H1 (cell line): ENCODE results near the gene NOSIP. TPM values are rescaled to one million over a fixed set of nuclear protein-coding genes. Genes with fewer than 3 reads are reported as not detected.

ENCODE experiments used
- CTCF ChIA-PET: fragments of 300-600 bp; sonication (Branson Sonifier 250); formaldehyde crosslinking; loops from one replicate; lab custom pipeline; 2021; ENCODE audit not compliant: partially characterized antibody; lab: Charles Lee
- POLR2A ChIA-PET: fragments of 300-600 bp; sonication (Branson Sonifier 250); formaldehyde crosslinking; loops from one replicate; lab custom pipeline; 2021; ENCODE audit warnings: inconsistent platforms; ENCODE audit not compliant: partially characterized antibody; lab: Charles Lee
- DNase-seq, 2 experiments: peaks; one replicate each; pipeline versions ENCODE4 v3.0.0 to v3.0.0-alpha.2; 2010 to 2022; ENCODE audit warnings: low spot score in 2 of 2, low read depth in 1 of 2, mixed read lengths in 1 of 2
- FAIRE-seq: peaks from 2 replicates; lab custom pipeline; 2011; peaks lifted over from hg19 to GRCh38; lab: Jason Lieb, UNC
- H2AFZ ChIP-seq: 2 replicates; pipeline ENCODE4 v1.8.1; 2012; ENCODE audit warnings: low read length, inconsistent platforms
- H2AK5ac ChIP-seq: 2 replicates; pipeline ENCODE4 v1.6.1; 2013; ENCODE audit warnings: low read depth, low read length
- H2BK120ac ChIP-seq: replicated peaks from 2 replicates; pipeline ENCODE3; 2013; ENCODE audit warnings: low read depth, low read length, inconsistent platforms
- H2BK12ac ChIP-seq: 2 replicates; pipeline ENCODE4 v1.6.1; 2013; ENCODE audit warnings: low read depth, low read length
- H2BK15ac ChIP-seq: 2 replicates; pipeline ENCODE4 v1.6.1; 2013; ENCODE audit warnings: low read length
- H2BK20ac ChIP-seq: 2 replicates; pipeline ENCODE4 v1.6.1; 2013; ENCODE audit warnings: low read length
- H2BK5ac ChIP-seq: 2 replicates; pipeline ENCODE4 v1.6.1; 2013; ENCODE audit warnings: low read depth, low read length
- H3K14ac ChIP-seq: 2 replicates; pipeline ENCODE4 v1.6.1; 2013; ENCODE audit warnings: inconsistent platforms; ENCODE audit not compliant: insufficient read length
- H3K18ac ChIP-seq: 2 replicates; pipeline ENCODE4 v1.6.1; 2013; ENCODE audit warnings: low read length; ENCODE audit errors: extremely low read depth
- H3K23ac ChIP-seq: 2 replicates; pipeline ENCODE4 v1.6.1; 2013; ENCODE audit warnings: inconsistent platforms; ENCODE audit not compliant: insufficient read length
- H3K23me2 ChIP-seq: 2 replicates; pipeline ENCODE4 v1.6.1; 2013; ENCODE audit warnings: low read depth, low read length
- H3K27ac ChIP-seq: 2 replicates; pipeline ENCODE4 v1.6.1; 2011; ENCODE audit warnings: low read depth, low read length, inconsistent platforms
- H3K27me3 ChIP-seq, 4 experiments: replicated peaks in 1 of 4; 1 replicate in 1 of 4; 2 replicates in 3 of 4; pipeline versions ENCODE4 v1.6.1 to v1.8.1; 2011 to 2013; ENCODE audit warnings: low read length in 3 of 4, mild to moderate bottlenecking in 3 of 4, inconsistent platforms in 2 of 4, mixed read lengths in 2 of 4, moderate library complexity in 1 of 4; ENCODE audit not compliant: control insufficient read depth in 3 of 4, insufficient read depth in 3 of 4; ENCODE audit errors: extremely low read depth in 1 of 4
- H3K36me3 ChIP-seq, 4 experiments: 2 replicates each; pipeline versions ENCODE4 v1.6.1 to v1.8.1; 2011 to 2013; ENCODE audit warnings: mild to moderate bottlenecking in 4 of 4, low read length in 3 of 4, moderate library complexity in 2 of 4, control low read depth in 1 of 4, inconsistent platforms in 1 of 4; ENCODE audit not compliant: insufficient read depth in 4 of 4, control insufficient read depth in 2 of 4
- H3K4ac ChIP-seq: replicated peaks from 2 replicates; pipeline ENCODE3; 2013; ENCODE audit warnings: low read length, low read depth, mixed read lengths, inconsistent platforms; ENCODE audit not compliant: insufficient read length
- H3K4me1 ChIP-seq, 4 experiments: replicated peaks in 1 of 4; 1 replicate in 1 of 4; 2 replicates in 3 of 4; pipeline versions ENCODE4 v1.6.1 to v1.8.1; 2011 to 2013; ENCODE audit warnings: low read length in 3 of 4, inconsistent platforms in 2 of 4, mixed read lengths in 1 of 4; ENCODE audit not compliant: insufficient read depth in 4 of 4, control insufficient read depth in 3 of 4
- H3K4me2 ChIP-seq, 2 experiments: 2 replicates each; pipeline versions ENCODE4 v1.6.1 to v1.8.1; 2011 to 2013; ENCODE audit warnings: low read depth in 2 of 2, low read length in 2 of 2, control low read depth in 1 of 2, inconsistent platforms in 1 of 2, mild to moderate bottlenecking in 1 of 2; ENCODE audit not compliant: insufficient read depth in 1 of 2
- H3K4me3 ChIP-seq, 4 experiments: fragments of 200-600, 300-600 bp in 1 of 4; sonication (generic), shearing (Covaris generic), sonication (Bioruptor Twin) in 1 of 4; 2 replicates each; pipeline versions ENCODE4 v1.5.1 to v1.8.1; 2011 to 2016; ENCODE audit warnings: low read length in 4 of 4, low read depth in 3 of 4, control low read depth in 2 of 4, inconsistent platforms in 2 of 4, mild to moderate bottlenecking in 2 of 4, mixed read lengths in 1 of 4, moderate library complexity in 1 of 4; ENCODE audit not compliant: insufficient read depth in 2 of 4; ENCODE audit errors: extremely low read depth in 1 of 4
- H3K56ac ChIP-seq: replicated peaks from 2 replicates; pipeline ENCODE3; 2013; ENCODE audit warnings: low read depth, mild to moderate bottlenecking, mixed read lengths, low read length, inconsistent platforms; ENCODE audit not compliant: insufficient read length
- H3K79me1 ChIP-seq: 2 replicates; pipeline ENCODE4 v1.6.1; 2013; ENCODE audit warnings: low read depth, low read length, control low read depth
- H3K79me2 ChIP-seq, 2 experiments: 2 replicates each; pipeline versions ENCODE4 v1.6.1 to v1.8.1; 2012 to 2013; ENCODE audit warnings: low read length in 2 of 2, mild to moderate bottlenecking in 2 of 2, inconsistent platforms in 1 of 2; ENCODE audit not compliant: insufficient read depth in 2 of 2, control insufficient read depth in 1 of 2
- H3K9ac ChIP-seq, 4 experiments: replicated peaks in 1 of 4; 1 replicate in 1 of 4; 2 replicates in 3 of 4; pipeline versions ENCODE4 v1.6.1 to v1.8.1; 2011 to 2013; ENCODE audit warnings: low read depth in 3 of 4, low read length in 3 of 4, control low read depth in 2 of 4, mild to moderate bottlenecking in 2 of 4, moderate library complexity in 2 of 4, inconsistent platforms in 1 of 4; ENCODE audit errors: extremely low read depth in 1 of 4
- H3K9me3 ChIP-seq, 2 experiments: 2 replicates each; pipeline versions ENCODE4 v1.6.1 to v1.8.1; 2012 to 2013; ENCODE audit warnings: mild to moderate bottlenecking in 2 of 2, moderate library complexity in 2 of 2, control low read depth in 1 of 2, inconsistent platforms in 1 of 2, low read depth in 1 of 2, low read length in 1 of 2, mixed read lengths in 1 of 2; ENCODE audit not compliant: insufficient read depth in 2 of 2
- H4K20me1 ChIP-seq, 2 experiments: replicated peaks in 1 of 2; 2 replicates each; pipeline versions ENCODE3 to v1.8.1; 2011 to 2013; ENCODE audit warnings: inconsistent platforms in 2 of 2, low read length in 2 of 2, mild to moderate bottlenecking in 1 of 2; ENCODE audit not compliant: insufficient read depth in 2 of 2, control insufficient read depth in 1 of 2
- H4K5ac ChIP-seq: 2 replicates; pipeline ENCODE4 v1.6.1; 2013; ENCODE audit warnings: low read length, low read depth, mixed read lengths, inconsistent platforms; ENCODE audit not compliant: insufficient read length
- H4K8ac ChIP-seq: 2 replicates; pipeline ENCODE4 v1.8.0; 2013; ENCODE audit warnings: mild to moderate bottlenecking, moderate library complexity, low read length, inconsistent platforms; ENCODE audit not compliant: insufficient read depth; ENCODE audit errors: extremely low read depth
- H4K91ac ChIP-seq: replicated peaks from 2 replicates; pipeline ENCODE3; 2013; ENCODE audit warnings: low read length, mixed read lengths, inconsistent platforms; ENCODE audit not compliant: insufficient read length
- BRCA1 ChIP-seq: IDR thresholded peaks from 2 replicates; pipeline ENCODE4 v1.6.1; 2012; ENCODE audit warnings: low read depth, low read length, improper control_type of control experiment
- EGR1 ChIP-seq: IDR thresholded peaks from 2 replicates; pipeline ENCODE4 v1.6.1; 2011; ENCODE audit warnings: low read depth, low read length, borderline replicate concordance
- HDAC2 ChIP-seq, 2 experiments: fragments of 300-600 bp in 1 of 2; sonication (generic) in 1 of 2; IDR thresholded peaks; 2 replicates each; pipeline ENCODE4 v1.6.1; 2011 to 2012; ENCODE audit warnings: low read depth in 2 of 2, low read length in 2 of 2, mild to moderate bottlenecking in 2 of 2, moderate library complexity in 2 of 2, borderline replicate concordance in 1 of 2, inconsistent platforms in 1 of 2
- JUN ChIP-seq: IDR thresholded peaks from 2 replicates; pipeline ENCODE4 v1.6.1; 2011; ENCODE audit warnings: low read depth, mild to moderate bottlenecking, improper control_type of control experiment, low read length
- POLR2A ChIP-seq, 2 experiments: IDR thresholded peaks; 1 replicate in 1 of 2; 2 replicates in 1 of 2; pipeline ENCODE4 v1.6.1; 2011; ENCODE audit warnings: low read depth in 2 of 2, low read length in 2 of 2, mild to moderate bottlenecking in 2 of 2; ENCODE audit errors: control extremely low read depth in 1 of 2
- POLR2AphosphoS5 ChIP-seq: IDR thresholded peaks from 2 replicates; pipeline ENCODE4 v1.6.1; 2011; ENCODE audit warnings: low read depth, low read length
- SIX5 ChIP-seq: IDR thresholded peaks from 2 replicates; pipeline ENCODE4 v1.6.1; 2011; ENCODE audit warnings: mild to moderate bottlenecking, low read depth, low read length
- WGBS, 2 experiments: shearing (Covaris generic) in 1 of 2; methylation state at CpG; one replicate each; pipeline versions ENCODE4 v1.1.6 to v1.1.7; 2013 to 2015; ENCODE audit warnings: low lambda C conversion rate in 2 of 2, mixed read lengths in 2 of 2, inconsistent platforms in 1 of 2, low coverage in 1 of 2, missing lambda C conversion rate in 1 of 2; ENCODE audit not compliant: insufficient replicate concordance in 2 of 2, insufficient coverage in 1 of 2, insufficient read length in 1 of 2; ENCODE audit errors: extremely low coverage in 1 of 2, missing lambda C conversion rate in 1 of 2; 5-methylcytosine and 5-hydroxymethylcytosine counted together
- polyA plus RNA-seq, 7 experiments: library from polyadenylated mRNA; depleted of rRNA in 3 of 7; stranded (reverse) in 5 of 7; unstranded in 2 of 7; fragments of >200 nt in 5 of 7; fragments of 200-250 nt in 2 of 7; gene quantifications; 1 replicate in 5 of 7; 2 replicates in 1 of 7; 4 replicates in 1 of 7; pipeline versions ENCODE4 v1.2.1 to v1.2.3, GENCODE V29; 2011 to 2013; ENCODE audit warnings: missing spikeins in 2 of 7, mixed read lengths in 2 of 7
- total RNA-seq: library from RNA; stranded (reverse); fragmentation: NEBNext Ultra II Directional; extraction: Animal tissue kit (Norgen Biotek cat#: 25700); gene quantifications from 2 replicates; pipeline ENCODE4 v1.2.1, GENCODE V29; 2021

NOSIP gene
- total and polyA plus RNA-seq, 2 of the 8 experiments (the other 6 are each of a cell fraction or from before 2014, with no cell fraction given), result 85.1 to 192 TPM

- no peak for TF ChIP-seq BRCA1
- no peak for TF ChIP-seq SIX5
- no peak for TF ChIP-seq POLR2A (IDR thresholded peaks at IDR 0.05; ENCODE audit: control extremely low read depth in 1 of 2, low read depth in 2 of 2, low read length in 2 of 2)
- TF ChIP-seq JUN, result no peak
- TF ChIP-seq EGR1, result no peak
- no peak for TF ChIP-seq HDAC2 (IDR thresholded peaks at IDR 0.05; ENCODE audit: borderline replicate concordance in 1 of 2, low read depth in 2 of 2, low read length in 2 of 2)
- no peak for TF ChIP-seq POLR2AphosphoS5
- no peaks in the 10 kb centered on the region for H3K27me3 ChIP-seq
- H3K4me2 ChIP-seq, result no peak overlapping the region
- no peak overlapping the region for H3K27ac ChIP-seq
- peaks cover 6 to 11% of the 10 kb centered on the region in 2 experiments for H4K20me1 ChIP-seq
- H4K5ac ChIP-seq, result no peak overlapping the region
- no peak overlapping the region for H4K8ac ChIP-seq
- H2AFZ ChIP-seq, result no peak overlapping the region
- peaks cover 20 to 70% (median 50%) of the 10 kb centered on the region in 4 experiments for H3K36me3 ChIP-seq
- H4K91ac ChIP-seq, result no peak overlapping the region
- no peak for FAIRE-seq
- ChIA-PET CTCF (interaction anchor here (1.1 to 2.0 kb wide), 5 partner anchors 18 to 93 kb away, joined by 3 to 6 read pairs (median 4); partner anchors contain the start of gene ADM5), POLR2A (interaction anchor here (0.6 to 37.8 kb wide), 7 partner anchors 13 to 114 kb away, joined by 3 to 840 read pairs (median 3); partner anchors contain the start of genes BCL2L12, IRF3, RPS11 and RRAS)
- H3K18ac ChIP-seq, result no peak overlapping the region
- H3K4ac ChIP-seq, result no peak overlapping the region
- 98% methylated on average over 8 of the region's 15 CpGs; no CpG with 5 or more reads in 1 of the 2 experiments for WGBS, 2 experiments
- H2BK15ac ChIP-seq, result no peak overlapping the region
- no peak overlapping the region for H3K9ac ChIP-seq
- no peak overlapping the region for H2AK5ac ChIP-seq
- no peak overlapping the region for H3K23ac ChIP-seq
- H2BK20ac ChIP-seq, result no peak overlapping the region
- no peak overlapping the region for H2BK120ac ChIP-seq
- H3K79me1 ChIP-seq, result peaks cover 8% of the 10 kb centered on the region
- peaks cover 0 to 5% (median 4%) of the 10 kb centered on the region in 4 experiments; a peak in 4 of 7 replicates for H3K4me1 ChIP-seq
- H3K79me2 ChIP-seq, result peaks cover 4 to 55% of the 10 kb centered on the region in 2 experiments; a peak in 3 of 4 replicates
- peaks cover 11% of the 10 kb centered on the region for H3K23me2 ChIP-seq
- no peak overlapping the region for H3K4me3 ChIP-seq
- no peak overlapping the region for H2BK12ac ChIP-seq
- no peak overlapping the region for H3K56ac ChIP-seq
- no peak overlapping the region for H3K14ac ChIP-seq
- DNase-seq, result no peak
- H2BK5ac ChIP-seq, result no peak overlapping the region
- H3K9me3 ChIP-seq, result no peaks in the 10 kb centered on the region
These were observed 16.1 kb upstream of the NOSIP start for GRCh38 chr19:49596407-49596806.
